HEK293 (cell line): ENCODE data around the gene TRIM62.

Source experiments
- ELK4 ChIP-seq: IDR thresholded peaks from 2 replicates; pipeline ENCODE4 v1.6.1; 2011; ENCODE audit warnings: mild to moderate bottlenecking, low read depth, low read length, borderline replicate concordance
- PRDM10 ChIP-seq: fragments of 450-650 bp; formaldehyde crosslinking; IDR thresholded peaks from 2 replicates; pipeline ENCODE4 v1.5.1; 2016; ENCODE audit warnings: missing biosample characterization, missing genetic modification characterization
- REST ChIP-seq: fragments of 450-650 bp; formaldehyde crosslinking; IDR thresholded peaks from 2 replicates; pipeline ENCODE4 v1.5.1; 2016; ENCODE audit warnings: missing biosample characterization, missing genetic modification characterization
- ZNF555 ChIP-seq: fragments of 450-650 bp; formaldehyde crosslinking; conservative IDR thresholded peaks from 2 replicates; pipeline ENCODE4 v1.5.1; 2017; ENCODE audit warnings: missing biosample characterization, mild to moderate bottlenecking, missing genetic modification characterization, inconsistent platforms
- TF ChIP-seq, protein P1 (sequence below): fragments of 450-650 bp; formaldehyde crosslinking; IDR thresholded peaks from 2 replicates; pipeline ENCODE4 v1.5.1; 2016; ENCODE audit warnings: missing biosample characterization, missing genetic modification characterization

DNA sequence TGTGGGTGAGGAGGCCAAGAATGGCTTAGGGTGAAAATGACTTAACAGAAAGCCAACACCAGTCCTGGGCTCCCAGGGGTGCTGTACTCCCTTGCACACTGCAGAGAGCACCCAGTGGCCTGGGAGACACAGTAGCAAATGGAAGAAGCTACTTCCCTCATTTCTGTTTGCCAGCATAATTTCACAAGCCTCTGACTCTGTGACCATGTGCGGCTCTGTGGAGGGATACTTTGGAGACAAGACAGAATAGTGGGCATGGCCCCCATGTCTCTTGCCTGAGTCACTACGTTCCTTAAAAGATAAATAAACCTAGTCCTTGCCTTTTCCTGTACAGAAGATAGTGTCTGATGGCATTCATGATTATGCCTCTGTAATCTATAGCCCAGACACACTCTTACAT, 38.1 kb downstream of the TRIM62 start:
- TF ChIP-seq REST (tag by site-specific recombination), result no peak
- TF ChIP-seq, protein P1, sequence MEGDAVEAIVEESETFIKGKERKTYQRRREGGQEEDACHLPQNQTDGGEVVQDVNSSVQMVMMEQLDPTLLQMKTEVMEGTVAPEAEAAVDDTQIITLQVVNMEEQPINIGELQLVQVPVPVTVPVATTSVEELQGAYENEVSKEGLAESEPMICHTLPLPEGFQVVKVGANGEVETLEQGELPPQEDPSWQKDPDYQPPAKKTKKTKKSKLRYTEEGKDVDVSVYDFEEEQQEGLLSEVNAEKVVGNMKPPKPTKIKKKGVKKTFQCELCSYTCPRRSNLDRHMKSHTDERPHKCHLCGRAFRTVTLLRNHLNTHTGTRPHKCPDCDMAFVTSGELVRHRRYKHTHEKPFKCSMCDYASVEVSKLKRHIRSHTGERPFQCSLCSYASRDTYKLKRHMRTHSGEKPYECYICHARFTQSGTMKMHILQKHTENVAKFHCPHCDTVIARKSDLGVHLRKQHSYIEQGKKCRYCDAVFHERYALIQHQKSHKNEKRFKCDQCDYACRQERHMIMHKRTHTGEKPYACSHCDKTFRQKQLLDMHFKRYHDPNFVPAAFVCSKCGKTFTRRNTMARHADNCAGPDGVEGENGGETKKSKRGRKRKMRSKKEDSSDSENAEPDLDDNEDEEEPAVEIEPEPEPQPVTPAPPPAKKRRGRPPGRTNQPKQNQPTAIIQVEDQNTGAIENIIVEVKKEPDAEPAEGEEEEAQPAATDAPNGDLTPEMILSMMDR (tag by site-specific recombination), result no peak
- TF ChIP-seq ZNF555, result no peak
- no peak for TF ChIP-seq ELK4
- TF ChIP-seq PRDM10 (tag by site-specific recombination), result no peak
